Anterior cingulate cortex (tissue), 58 donors: ENCODE results near the gene DOCK3.

Experiments used
- DNase-seq, 58 donors: peaks; one replicate each; lab custom pipeline; 2025; lab: John Stamatoyannopoulos, UW

Gene DOCK3

DNA sequence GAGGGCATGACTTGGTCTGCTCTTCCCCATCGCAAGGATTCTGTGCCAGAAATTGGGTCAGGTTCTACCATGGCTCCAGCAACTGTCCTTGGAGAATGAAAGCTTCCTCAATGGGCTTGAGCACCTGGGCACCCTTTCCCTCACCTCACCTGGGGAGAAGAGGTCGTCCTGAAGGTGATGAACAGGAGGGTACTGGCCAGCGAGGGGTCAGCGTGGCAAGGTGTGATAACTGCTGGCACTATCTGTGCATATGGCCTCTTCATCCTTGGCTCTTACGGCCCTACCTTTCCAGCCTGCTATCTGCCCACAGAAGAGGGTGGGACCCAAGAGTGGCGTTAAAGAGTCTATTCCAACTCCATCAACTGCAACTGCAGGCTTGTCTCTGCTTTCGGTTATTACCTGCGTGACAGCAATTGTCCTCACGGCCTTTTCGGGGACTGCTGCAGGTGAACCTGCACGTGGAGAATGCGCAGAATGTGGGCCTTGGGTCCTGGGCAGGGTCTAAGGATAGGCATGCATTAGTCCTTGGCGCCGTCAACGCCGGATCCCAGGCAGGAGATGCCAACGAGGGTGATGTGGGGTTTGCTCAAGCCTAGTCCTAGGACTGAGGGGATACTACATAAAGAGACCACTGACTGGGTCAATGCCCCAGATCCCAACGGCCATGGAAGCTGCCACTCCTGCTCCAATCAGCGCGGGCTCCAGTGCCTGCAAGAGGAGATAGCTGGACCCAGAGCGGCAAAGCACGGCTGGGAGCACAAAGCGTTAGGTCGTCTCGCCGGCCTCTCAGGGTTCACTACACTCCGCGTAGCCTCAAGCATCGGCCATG, 715.7 kb downstream of the DOCK3 start:
- DNase-seq: peak in 1 of 58 donors; percentile 67

DNA sequence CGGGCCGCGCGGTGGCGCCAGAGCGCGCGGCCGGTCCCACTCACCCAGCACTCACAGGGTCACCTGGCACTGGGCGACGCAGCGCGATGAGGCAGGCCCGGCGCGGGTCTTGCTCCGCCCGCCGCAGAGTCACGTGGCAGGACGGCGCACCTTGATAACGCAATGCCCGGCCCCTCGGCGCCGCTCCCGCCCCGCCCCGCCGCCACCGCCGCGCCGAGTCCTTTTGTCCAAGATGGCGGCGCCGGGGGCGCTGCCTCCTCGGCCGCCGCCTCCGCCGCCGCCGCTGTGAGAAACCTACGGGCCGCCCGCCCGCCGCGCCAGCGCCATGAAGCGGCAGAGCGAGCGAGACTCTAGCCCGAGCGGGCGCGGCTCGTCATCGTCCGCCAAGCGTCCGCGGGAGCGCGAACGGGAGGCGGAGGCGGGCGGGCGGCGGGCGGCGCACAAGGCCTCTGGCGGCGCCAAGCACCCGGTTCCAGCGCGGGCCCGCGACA, 716.4 kb downstream of the DOCK3 start, which contains the start of gene RBM15B:
TSS of gene RBM15B (plus strand) at position 211 of the 491 bp plus-strand sequence. CDS start at position 326, 115 bp downstream.
- DNase-seq: peak; percentile 82 to 98 (median 95)

DNA sequence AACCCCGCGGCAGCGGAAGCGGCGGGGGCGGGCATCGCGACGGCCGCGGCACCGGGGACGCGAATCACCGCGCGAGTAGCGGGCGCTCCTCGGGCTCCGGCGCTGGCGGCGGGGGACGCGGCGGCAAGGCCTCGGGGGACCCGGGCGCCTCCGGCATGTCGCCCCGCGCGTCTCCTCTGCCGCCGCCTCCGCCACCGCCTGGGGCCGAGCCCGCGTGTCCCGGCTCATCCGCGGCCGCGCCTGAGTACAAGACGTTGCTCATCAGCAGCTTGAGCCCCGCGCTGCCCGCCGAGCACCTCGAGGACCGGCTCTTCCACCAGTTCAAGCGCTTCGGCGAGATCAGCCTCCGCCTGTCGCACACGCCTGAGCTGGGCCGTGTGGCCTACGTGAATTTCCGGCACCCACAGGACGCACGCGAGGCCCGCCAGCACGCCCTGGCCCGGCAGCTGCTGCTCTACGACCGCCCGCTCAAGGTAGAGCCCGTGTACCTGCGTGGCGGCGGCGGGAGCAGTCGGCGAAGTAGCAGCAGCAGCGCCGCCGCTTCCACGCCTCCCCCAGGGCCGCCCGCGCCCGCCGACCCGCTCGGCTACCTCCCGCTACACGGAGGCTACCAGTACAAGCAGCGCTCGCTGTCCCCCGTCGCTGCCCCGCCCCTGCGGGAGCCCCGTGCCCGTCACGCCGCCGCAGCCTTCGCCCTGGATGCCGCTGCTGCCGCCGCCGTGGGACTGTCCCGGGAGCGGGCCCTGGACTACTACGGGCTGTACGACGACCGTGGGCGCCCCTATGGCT, 717.0 kb downstream of the DOCK3 start:
- DNase-seq: peak in 7 of 58 donors; percentile 31 to 49 (median 42)

DNA sequence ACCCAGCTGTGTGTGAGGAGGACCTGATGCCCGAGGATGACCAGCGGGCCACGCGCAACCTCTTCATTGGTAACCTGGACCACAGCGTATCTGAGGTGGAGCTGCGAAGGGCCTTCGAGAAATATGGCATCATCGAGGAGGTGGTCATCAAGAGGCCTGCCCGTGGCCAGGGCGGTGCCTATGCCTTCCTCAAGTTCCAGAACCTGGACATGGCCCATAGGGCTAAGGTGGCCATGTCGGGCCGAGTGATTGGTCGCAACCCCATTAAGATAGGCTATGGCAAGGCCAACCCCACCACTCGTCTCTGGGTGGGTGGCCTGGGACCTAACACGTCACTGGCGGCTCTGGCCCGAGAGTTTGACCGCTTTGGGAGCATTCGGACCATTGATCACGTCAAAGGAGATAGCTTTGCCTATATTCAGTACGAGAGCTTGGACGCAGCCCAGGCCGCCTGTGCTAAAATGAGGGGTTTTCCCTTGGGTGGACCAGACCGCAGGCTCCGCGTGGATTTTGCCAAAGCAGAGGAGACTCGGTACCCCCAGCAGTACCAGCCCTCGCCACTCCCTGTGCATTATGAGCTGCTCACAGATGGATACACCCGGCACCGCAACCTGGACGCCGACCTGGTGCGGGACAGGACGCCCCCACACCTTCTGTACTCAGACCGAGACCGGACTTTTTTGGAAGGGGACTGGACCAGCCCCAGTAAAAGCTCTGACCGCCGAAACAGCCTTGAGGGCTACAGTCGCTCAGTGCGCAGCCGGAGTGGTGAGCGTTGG, 717.8 kb downstream of the DOCK3 start:
- DNase-seq: no peak

DNA sequence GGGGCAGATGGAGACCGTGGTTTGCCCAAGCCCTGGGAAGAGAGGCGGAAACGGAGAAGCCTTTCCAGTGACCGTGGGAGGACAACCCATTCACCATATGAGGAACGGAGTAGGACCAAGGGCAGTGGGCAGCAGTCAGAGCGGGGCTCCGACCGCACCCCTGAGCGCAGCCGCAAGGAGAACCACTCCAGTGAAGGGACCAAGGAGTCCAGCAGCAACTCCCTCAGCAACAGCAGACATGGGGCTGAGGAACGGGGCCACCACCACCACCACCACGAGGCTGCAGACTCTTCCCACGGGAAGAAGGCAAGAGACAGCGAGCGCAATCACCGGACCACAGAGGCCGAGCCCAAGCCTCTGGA, 718.4 kb downstream of the DOCK3 start:
- DNase-seq: no peak

DNA sequence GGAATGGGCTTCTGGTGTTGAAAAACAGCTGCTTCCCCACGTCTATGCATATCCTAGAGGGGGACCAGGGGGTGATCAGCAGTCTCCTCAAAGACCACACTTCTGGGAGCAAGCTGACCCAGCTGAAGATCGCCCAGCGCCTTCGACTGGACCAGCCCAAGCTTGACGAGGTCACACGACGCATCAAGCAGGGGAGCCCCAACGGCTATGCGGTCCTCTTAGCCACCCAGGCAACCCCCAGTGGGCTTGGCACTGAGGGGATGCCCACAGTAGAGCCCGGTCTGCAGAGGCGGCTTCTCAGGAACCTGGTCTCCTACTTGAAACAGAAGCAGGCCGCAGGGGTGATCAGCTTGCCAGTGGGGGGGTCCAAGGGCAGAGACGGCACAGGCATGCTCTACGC, 718.8 kb downstream of the DOCK3 start:
- DNase-seq: no peak

DNA sequence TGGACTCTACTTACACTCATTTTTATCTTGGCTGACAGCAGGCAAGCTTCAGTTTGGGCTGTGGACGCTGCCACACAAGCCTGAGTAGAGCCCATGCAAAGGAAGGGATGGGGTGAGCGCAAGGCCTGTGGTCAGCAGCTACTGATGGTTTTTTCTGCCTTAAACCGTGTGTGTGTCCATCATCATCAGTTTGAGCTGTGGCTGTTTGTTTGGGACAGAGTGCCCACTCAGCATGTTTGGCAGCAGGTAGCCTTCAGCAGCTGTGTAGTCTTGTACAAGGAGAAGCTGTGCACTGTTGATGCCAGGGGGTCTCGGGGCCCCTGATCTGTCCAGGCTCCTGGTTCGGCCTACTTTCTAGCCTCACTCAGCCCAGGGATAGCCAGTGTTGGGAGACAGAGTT, 719.8 kb downstream of the DOCK3 start:
- no peak for DNase-seq

DNA sequence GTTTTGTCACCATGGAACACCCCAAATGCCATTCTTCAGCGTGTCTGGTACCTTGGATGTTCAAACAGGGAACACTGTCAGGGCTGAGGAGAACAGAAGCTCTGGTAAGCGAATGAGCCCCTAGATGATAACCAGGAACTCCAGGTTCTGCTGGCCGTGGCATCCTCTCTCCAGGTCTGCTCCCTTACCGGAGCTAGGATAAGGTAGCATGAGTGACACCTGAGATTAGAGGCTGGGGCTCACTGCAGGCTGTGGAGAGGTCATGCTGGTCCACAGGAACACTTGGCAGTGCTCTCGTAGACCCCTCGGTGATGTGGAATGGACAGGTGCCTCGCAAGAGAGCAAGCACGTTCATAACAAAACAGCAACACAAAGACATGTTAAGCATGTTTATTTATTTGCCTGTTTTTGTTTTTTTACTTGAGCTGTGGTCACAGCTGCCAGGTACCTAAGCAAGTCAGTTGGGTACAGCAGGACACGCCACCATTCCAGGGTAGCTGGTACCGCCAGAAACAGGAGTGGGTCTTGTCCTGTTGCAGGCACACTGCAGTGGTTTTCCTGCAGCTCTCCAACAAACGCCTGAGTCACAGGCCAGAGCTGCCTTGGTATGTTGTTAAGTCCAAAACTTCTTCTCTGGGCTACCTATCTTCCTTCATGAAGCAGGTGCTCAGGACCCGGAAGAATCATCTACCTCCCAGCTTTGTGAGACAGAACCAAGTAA, 720.9 kb downstream of the DOCK3 start:
- DNase-seq: no peak

DNA sequence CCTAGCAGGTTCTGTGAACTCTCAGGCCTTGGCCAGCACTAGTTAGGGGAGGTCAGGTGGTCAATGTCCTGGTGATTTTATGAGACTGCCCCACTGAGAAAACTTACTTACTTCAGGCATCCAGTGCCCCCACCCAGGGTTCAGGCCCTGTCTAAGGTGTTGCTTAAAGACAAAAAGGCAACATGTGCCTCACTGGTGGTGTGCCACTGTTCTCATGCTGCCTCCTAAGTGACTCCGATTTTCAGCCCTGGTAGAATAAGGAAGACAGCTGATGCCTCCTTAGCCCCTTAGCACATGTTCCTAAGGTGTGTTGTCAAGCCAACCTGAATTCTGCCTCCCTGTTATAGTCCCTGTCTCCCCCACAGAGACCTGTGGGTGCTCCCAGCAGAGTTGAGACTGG, 721.7 kb downstream of the DOCK3 start:
- DNase-seq: no peak

DNA sequence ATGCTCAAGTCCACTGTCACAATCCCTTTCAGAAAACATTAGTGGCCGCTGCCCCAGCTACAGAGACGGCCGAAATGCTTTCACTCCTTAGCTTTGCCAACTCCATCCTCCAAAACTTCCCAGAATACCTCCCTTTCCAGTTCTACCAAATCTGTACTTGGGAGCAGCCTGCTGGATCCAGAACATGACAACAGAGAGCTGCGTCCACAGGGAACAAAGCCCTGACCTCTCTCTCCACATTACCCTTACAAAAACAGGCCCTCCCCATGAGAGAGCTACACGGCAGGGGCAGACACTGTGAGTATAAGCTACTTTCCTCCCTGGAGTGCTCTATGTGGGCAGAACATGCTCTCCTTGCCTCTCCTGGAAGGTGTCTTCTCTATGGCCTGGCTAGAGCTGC, 722.7 kb downstream of the DOCK3 start:
- no peak for DNase-seq

DNA sequence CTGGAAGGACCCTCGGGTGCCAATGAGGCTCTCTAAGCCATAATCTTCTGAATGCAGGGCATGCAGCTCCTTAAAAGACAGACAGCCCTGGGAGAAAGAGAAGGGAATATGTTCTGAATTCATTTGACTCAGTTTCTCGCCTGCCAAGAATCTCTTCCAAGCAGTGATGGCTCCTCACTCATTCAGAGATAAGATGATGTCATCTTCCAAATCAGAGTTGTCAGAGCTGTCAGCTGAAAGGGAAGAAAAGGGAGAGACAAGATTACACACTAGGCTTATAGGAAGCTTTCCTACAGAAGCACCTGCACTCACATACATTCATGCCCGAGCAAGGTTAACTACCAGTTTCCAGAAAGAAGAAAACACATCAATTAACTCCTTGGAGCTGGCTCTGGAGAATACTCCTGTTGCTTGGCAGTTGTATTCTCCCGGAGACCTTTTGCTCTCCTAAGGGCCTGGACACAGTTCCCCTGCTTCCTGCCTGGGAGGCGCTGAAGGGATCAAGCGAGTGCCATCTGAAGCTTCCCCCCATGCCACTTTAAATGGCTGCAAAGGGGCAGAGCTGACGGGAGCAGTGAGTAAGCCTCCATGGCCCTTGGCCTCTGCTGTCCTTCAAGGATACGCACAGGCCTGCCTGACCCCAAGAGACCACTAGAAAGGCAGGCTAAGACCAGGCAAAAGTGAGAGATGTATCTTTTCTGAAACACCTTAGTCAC, 724.0 kb downstream of the DOCK3 start:
- no peak for DNase-seq

DNA sequence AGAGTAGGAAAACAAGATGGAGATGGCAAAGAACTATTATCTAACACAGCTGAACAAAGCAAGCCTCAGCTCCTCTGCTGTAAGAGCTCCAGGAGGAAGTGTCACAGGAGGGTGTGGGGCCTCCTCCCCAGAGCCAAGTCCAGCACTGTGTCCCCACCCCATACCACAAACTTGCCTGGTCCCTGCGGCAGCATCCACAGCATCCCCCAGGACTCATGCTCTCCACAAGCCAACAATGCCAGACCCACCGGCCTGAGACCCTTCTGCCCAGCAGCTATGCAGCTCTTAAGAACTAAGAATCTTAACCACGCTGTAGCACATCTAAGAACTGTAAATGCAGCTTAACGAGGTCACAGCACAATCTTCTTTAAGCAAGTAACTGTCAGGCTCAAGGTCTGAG, 725.4 kb downstream of the DOCK3 start:
- no peak for DNase-seq

DNA sequence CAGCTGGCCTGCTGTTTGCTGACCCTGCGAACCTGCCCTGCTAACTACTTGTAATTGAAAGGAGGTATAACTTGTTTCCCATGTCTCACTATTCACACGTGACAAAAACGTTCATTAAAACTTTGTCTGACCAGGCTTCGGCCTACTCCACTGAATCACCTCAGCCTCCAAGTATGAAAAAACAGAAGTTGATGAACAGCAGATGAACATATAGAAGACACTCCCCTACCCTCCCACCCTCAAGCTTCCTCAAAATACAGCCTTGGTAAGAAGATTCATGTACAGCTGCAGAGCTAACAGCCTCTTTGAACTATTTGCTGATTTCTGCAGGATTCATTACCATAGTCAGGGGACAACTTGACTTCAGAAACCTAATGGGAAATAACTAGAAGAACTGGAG, 727.0 kb downstream of the DOCK3 start:
- DNase-seq: no peak

DNA sequence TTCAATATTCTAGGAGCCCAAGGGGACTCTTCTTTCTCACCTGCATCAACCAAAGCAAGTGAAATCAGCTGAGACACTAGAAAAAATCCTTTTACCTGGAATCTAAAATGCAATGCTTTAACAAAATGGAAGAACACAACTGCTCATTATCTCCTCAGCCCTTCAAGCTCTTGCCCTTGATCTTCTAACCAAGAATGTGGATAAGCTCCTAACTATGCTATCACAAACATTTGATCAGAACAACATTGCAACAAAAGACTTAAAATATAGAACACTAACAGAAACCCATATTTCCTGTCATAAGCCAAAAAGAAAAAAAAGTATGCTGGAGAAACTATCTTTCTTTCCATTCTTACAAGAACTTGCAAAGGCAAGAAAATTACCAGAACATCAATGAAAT, 728.9 kb downstream of the DOCK3 start:
- DNase-seq: no peak

DNA sequence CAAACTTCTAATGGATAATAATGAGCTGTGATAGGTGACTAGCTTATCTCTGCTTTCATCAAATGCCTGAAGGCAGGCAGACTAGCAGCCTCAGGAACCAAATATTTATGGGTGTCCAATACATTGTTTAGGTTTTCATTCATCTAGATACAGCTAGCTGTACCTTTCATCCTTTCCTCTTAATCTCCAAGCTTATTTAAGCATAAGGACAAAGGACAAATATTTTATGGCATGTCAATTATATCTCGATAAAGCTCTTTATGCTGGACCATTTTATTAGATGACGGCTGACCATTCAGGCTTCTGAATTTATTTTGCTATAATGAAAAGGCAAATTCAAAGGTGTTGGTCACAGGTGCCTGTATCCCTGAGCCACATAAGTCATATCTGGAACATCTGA, 733.3 kb downstream of the DOCK3 start:
- no peak for DNase-seq

DNA sequence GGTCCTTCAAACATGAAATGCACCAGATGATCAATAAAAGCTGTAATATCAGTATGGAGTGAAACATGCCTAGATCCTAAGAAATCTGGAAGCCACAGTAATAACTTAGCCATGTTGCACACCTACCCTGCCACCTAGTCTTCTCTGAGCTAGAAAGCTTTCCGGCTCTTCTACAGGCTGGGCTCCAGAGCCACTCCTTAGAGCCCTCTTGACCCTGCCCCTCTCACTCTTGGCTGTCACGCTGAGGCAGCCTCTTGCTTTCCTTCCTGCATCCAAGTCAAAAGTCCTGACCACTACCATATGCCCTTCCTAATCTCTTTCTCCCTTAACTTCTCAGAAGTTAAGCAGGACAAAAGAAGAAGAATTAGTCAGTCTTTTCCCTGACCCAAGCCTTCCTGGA, 734.1 kb downstream of the DOCK3 start:
- no peak for DNase-seq

DNA sequence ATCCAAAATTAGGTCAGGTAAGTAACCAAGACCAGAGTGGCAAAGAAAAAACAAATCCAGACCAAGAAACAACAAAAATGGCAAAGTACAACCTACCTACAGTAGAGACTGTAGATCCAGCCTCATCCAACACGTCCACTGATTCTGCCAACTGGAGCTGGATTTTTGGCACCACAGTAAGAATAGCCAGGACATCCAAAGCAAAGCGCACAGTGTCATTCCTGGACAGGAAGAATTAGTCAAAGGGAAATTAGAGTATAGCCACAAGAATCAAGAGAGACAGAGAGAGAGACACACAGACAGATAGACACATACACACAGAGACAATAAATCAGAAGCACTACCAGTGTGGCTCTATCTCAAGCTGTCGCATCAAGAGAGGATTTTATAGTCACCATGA, 747.5 kb downstream of the DOCK3 start:
- no peak for DNase-seq

DNA sequence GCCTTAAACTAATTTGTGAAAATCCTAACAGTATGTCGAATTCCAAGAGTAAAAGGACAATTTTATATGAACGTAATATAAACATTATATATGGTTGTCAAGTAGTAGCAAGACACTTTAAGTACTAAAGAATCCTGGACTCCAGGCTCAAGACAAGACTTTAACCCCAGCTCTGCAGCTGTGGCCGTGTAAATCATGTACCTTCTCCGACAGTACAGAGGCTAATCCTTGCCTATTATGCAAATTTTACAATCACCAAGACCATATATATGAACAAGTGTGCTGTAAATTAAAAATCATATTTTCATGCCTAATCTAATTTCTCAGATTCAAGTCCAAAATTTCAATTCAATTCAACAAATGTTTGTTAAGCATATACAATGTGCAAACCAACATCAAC, 752.2 kb downstream of the DOCK3 start:
- DNase-seq: no peak

DNA sequence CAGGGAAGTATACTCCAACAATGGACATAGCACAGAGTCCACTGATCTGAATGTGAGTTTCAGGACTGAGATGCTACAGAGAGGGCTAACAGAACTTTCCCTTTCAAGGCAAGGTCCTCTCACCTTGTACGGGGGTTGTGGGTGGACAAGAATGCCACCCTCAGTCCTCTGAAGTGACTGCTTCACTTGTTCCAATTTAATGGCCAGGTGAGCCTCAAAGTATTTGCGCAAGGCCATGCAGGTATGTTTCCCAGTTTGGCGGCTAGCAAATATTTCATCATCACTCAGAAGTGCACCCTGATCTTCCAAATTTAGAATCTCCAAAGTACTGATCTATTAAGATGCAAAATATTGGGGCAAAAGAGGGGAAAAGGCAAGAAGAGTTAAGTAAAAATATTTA, 754.4 kb downstream of the DOCK3 start:
- DNase-seq: no peak
